Measurements from ENCODE around the gene IDH3G.

Gene IDH3G

GRCh38 chrX:153814591-153815315 lies 20.6 kb upstream of the IDH3G start:
- DNase-seq: no peak

- no peak for DNase-seq
Observed at GRCh38 chrX:153813161-153813560, 19.0 kb upstream of the IDH3G start.

- no peak for DNase-seq
Observed at GRCh38 chrX:153812220-153812619, 18.0 kb upstream of the IDH3G start.

GRCh38 chrX:153807976-153808375 lies 13.8 kb upstream of the IDH3G start:
- no peak for DNase-seq

GRCh38 chrX:153806999-153807575 lies 12.9 kb upstream of the IDH3G start:
- no peak for DNase-seq

GRCh38 chrX:153805436-153805835 lies 11.3 kb upstream of the IDH3G start:
- DNase-seq: no peak

- DNase-seq: no peak
Observed at GRCh38 chrX:153804621-153805020, 10.4 kb upstream of the IDH3G start.

- DNase-seq: no peak
Observed at GRCh38 chrX:153804100-153804595, 10.0 kb upstream of the IDH3G start.

GRCh38 chrX:153803211-153804099 lies 9.3 kb upstream of the IDH3G start:
- no peak for DNase-seq

GRCh38 chrX:153802513-153803045 lies 8.4 kb upstream of the IDH3G start:
- DNase-seq: no peak

GRCh38 chrX:153801669-153802068 lies 7.5 kb upstream of the IDH3G start:
- DNase-seq: no peak

GRCh38 chrX:153800746-153801145 lies 6.6 kb upstream of the IDH3G start:
- no peak for DNase-seq

GRCh38 chrX:153800177-153800722 lies 6.1 kb upstream of the IDH3G start:
- DNase-seq: no peak

GRCh38 chrX:153799326-153799725 lies 5.2 kb upstream of the IDH3G start:
- no peak for DNase-seq

GRCh38 chrX:153797415-153798015 lies 3.3 kb upstream of the IDH3G start:
- DNase-seq: no peak

- DNase-seq: no peak
Observed at GRCh38 chrX:153794897-153795816, 982 bp upstream of the IDH3G start.

GRCh38 chrX:153793291-153793690 lies 884 bp downstream of the IDH3G start:
- no peak for DNase-seq

GRCh38 chrX:153792368-153792767 lies 1.8 kb downstream of the IDH3G start:
- no peak for DNase-seq

- DNase-seq: no peak
Observed at GRCh38 chrX:153791104-153791852, 2.9 kb downstream of the IDH3G start.

GRCh38 chrX:153789654-153790053 lies 4.5 kb downstream of the IDH3G start:
- no peak for DNase-seq

GRCh38 chrX:153786669-153787068 lies 7.5 kb downstream of the IDH3G start:
- no peak for DNase-seq
